SK-N-SH (cell line): ENCODE measurements around the gene MAML3. TPM values are rescaled to one million over a fixed set of nuclear protein-coding genes. Genes with fewer than 3 reads are reported as not detected.

ENCODE experiments used
- CTCF ChIA-PET: fragments of 300-600, 350-600 bp; formaldehyde crosslinking; extraction: SDS; loops from one replicate; lab custom pipeline; 2021; lab: Yijun Ruan, JAX
- POLR2A ChIA-PET: fragments of 350-600 bp; sonication (Branson Sonifier 250); formaldehyde crosslinking; extraction: SDS; loops from one replicate; lab custom pipeline; 2020; ENCODE audit warnings: antibody characterized with exemption, inconsistent platforms; lab: Yijun Ruan, JAX
- DNase-seq: peaks from one replicate; pipeline ENCODE4 v3.0.0; 2012
- H2AFZ ChIP-seq: fragments of 200-600 bp; sonication (generic); 2 replicates; pipeline ENCODE4 v1.8.1; 2016; ENCODE audit warnings: antibody characterized with exemption, mild to moderate bottlenecking, low read depth
- H3F3A ChIP-seq: fragments of 200-600 bp; sonication (generic); replicated peaks from 2 replicates; pipeline ENCODE3; 2016; ENCODE audit warnings: antibody characterized with exemption, mild to moderate bottlenecking; ENCODE audit not compliant: insufficient read depth
- H3K27ac ChIP-seq, 2 experiments: fragments of 200-500 bp in 1 of 2; fragments of 200-600 bp in 1 of 2; sonication (Bioruptor generic) in 1 of 2; sonication (generic), shearing (Covaris generic) in 1 of 2; 2 replicates each; pipeline versions ENCODE4 v1.5.1 to v1.6.1; 2014 to 2016; ENCODE audit warnings: low read depth in 2 of 2, inconsistent platforms in 1 of 2, low read length in 1 of 2, mild to moderate bottlenecking in 1 of 2, mixed read lengths in 1 of 2
- H3K27me3 ChIP-seq: fragments of 200-600 bp; sonication (generic), shearing (Covaris generic); 2 replicates; pipeline ENCODE4 v1.6.1; 2016; ENCODE audit warnings: mixed run types; ENCODE audit not compliant: insufficient read depth
- H3K36me3 ChIP-seq, 2 experiments: fragments of 200-500 bp in 1 of 2; fragments of 200-600 bp in 1 of 2; sonication (Bioruptor generic) in 1 of 2; sonication (generic) in 1 of 2; replicated peaks in 1 of 2; 2 replicates each; pipeline versions ENCODE3 to v1.5.1; 2014 to 2016; ENCODE audit warnings: low read length in 1 of 2, mild to moderate bottlenecking in 1 of 2; ENCODE audit not compliant: insufficient read depth in 2 of 2, control insufficient read depth in 1 of 2
- H3K4me1 ChIP-seq, 2 experiments: fragments of 200-500 bp in 1 of 2; fragments of 200-600 bp in 1 of 2; sonication (Bioruptor generic) in 1 of 2; sonication (generic), shearing (Covaris generic) in 1 of 2; 2 replicates each; pipeline versions ENCODE4 v1.5.1 to v1.6.1; 2014 to 2016; ENCODE audit warnings: low read depth in 1 of 2, low read length in 1 of 2, mixed run types in 1 of 2; ENCODE audit not compliant: insufficient read depth in 2 of 2, control insufficient read depth in 1 of 2
- H3K4me2 ChIP-seq: fragments of 200-600 bp; sonication (generic), shearing (Covaris generic); 2 replicates; pipeline ENCODE4 v1.6.1; 2017; ENCODE audit warnings: mixed run types
- H3K4me3 ChIP-seq, 2 experiments: fragments of 200-500 bp in 1 of 2; fragments of 200-600 bp in 1 of 2; sonication (Bioruptor generic) in 1 of 2; sonication (generic), shearing (Covaris generic) in 1 of 2; 2 replicates each; pipeline versions ENCODE4 v1.5.1 to v1.8.1; 2014 to 2016; ENCODE audit warnings: low read depth in 2 of 2, inconsistent platforms in 1 of 2, low read length in 1 of 2, mild to moderate bottlenecking in 1 of 2, mixed read lengths in 1 of 2, moderate library complexity in 1 of 2
- H3K79me2 ChIP-seq: fragments of 200-600 bp; sonication (generic); 2 replicates; pipeline ENCODE4 v1.8.1; 2017; ENCODE audit warnings: mild to moderate bottlenecking; ENCODE audit not compliant: insufficient read depth
- H3K9ac ChIP-seq: fragments of 200-600 bp; sonication (generic); 2 replicates; pipeline ENCODE4 v1.6.1; 2017; ENCODE audit warnings: mixed run types
- H3K9me2 ChIP-seq: fragments of 200-600 bp; sonication (generic); 2 replicates; pipeline ENCODE4 v1.6.1; 2017; ENCODE audit warnings: mixed run types
- H3K9me3 ChIP-seq: fragments of 200-600 bp; sonication (generic); 2 replicates; pipeline ENCODE4 v1.6.1; 2017; ENCODE audit warnings: mixed run types, mild to moderate bottlenecking, moderate library complexity
- H4K20me1 ChIP-seq: fragments of 200-600 bp; sonication (generic); 2 replicates; pipeline ENCODE4 v1.6.1; 2017; ENCODE audit warnings: mild to moderate bottlenecking, mixed run types; ENCODE audit not compliant: insufficient read depth
- ELF1 ChIP-seq: IDR thresholded peaks from 2 replicates; pipeline ENCODE4 v1.4.0; 2012
- EP300 ChIP-seq, 2 experiments: IDR thresholded peaks; 2 replicates each; pipeline versions ENCODE4 v1.4.0 to v1.6.1; 2012; ENCODE audit warnings: borderline replicate concordance in 1 of 2, low read depth in 1 of 2, low read length in 1 of 2
- EZH2phosphoT487 ChIP-seq: fragments of 200-600 bp; sonication (generic); IDR thresholded peaks from 2 replicates; pipeline ENCODE4 v1.6.1; 2017; ENCODE audit warnings: low read depth, mixed run types, mild to moderate bottlenecking, antibody characterized with exemption, moderate library complexity, borderline replicate concordance
- FOXJ3 ChIP-seq: sonication (generic); formaldehyde crosslinking; IDR thresholded peaks from 2 replicates; pipeline ENCODE4 v1.5.1; 2020; ENCODE audit warnings: mild to moderate bottlenecking, missing genetic modification reagents
- GABPA ChIP-seq: IDR thresholded peaks from 2 replicates; pipeline ENCODE4 v1.4.0; 2012; ENCODE audit warnings: low read depth, mild to moderate bottlenecking
- GATA2 ChIP-seq: sonication (generic); formaldehyde crosslinking; IDR thresholded peaks from 2 replicates; pipeline ENCODE4 v1.5.0; 2020; ENCODE audit warnings: mild to moderate bottlenecking, missing genetic modification reagents
- IRF3 ChIP-seq: fragments of 150-350 bp; IDR thresholded peaks from 2 replicates; pipeline ENCODE4 v1.6.1; 2016; ENCODE audit warnings: mild to moderate bottlenecking, low read depth, low read length
- JUND ChIP-seq: IDR thresholded peaks from 2 replicates; pipeline ENCODE4 v1.4.0; 2012
- MAX ChIP-seq: IDR thresholded peaks from 2 replicates; pipeline ENCODE4 v1.4.0; 2012; ENCODE audit warnings: low read depth
- NFIC ChIP-seq: IDR thresholded peaks from 2 replicates; pipeline ENCODE4 v1.4.0; 2012; ENCODE audit warnings: borderline replicate concordance
- PBX3 ChIP-seq: IDR thresholded peaks from 2 replicates; pipeline ENCODE4; 2012
- POLR2AphosphoS5 ChIP-seq: IDR thresholded peaks from 2 replicates; pipeline ENCODE4 v1.6.1; 2012; ENCODE audit warnings: low read depth, low read length
- RAD21 ChIP-seq: IDR thresholded peaks from 2 replicates; pipeline ENCODE4 v1.6.1; 2012; ENCODE audit warnings: mild to moderate bottlenecking, low read length
- REST ChIP-seq: IDR thresholded peaks from 2 replicates; pipeline ENCODE4 v1.6.1; 2012; ENCODE audit warnings: mild to moderate bottlenecking, low read depth, low read length, moderate library complexity
- RFX5 ChIP-seq: IDR thresholded peaks from 2 replicates; pipeline ENCODE4 v1.6.1; 2012; ENCODE audit warnings: mild to moderate bottlenecking, improper control_type of control experiment, low read length
- SIN3A ChIP-seq: IDR thresholded peaks from 2 replicates; pipeline ENCODE4 v1.6.1; 2012; ENCODE audit warnings: low read depth, mild to moderate bottlenecking, low read length, moderate library complexity, borderline replicate concordance
- SMC3 ChIP-seq: IDR thresholded peaks from 2 replicates; pipeline ENCODE4 v1.6.1; 2012; ENCODE audit warnings: low read depth, low read length, improper control_type of control experiment
- USF1 ChIP-seq: IDR thresholded peaks from 2 replicates; pipeline ENCODE4 v1.4.0; 2012; ENCODE audit warnings: low read depth, borderline replicate concordance
- YY1 ChIP-seq: IDR thresholded peaks from 2 replicates; pipeline ENCODE4 v1.4.0; 2012; ENCODE audit warnings: low read depth, mild to moderate bottlenecking
- WGBS: methylation state at CpG from one replicate; pipeline ENCODE4 v1.1.6; 2017; ENCODE audit warnings: low lambda C conversion rate; 5-methylcytosine and 5-hydroxymethylcytosine counted together
- polyA plus RNA-seq, 3 experiments: library from polyadenylated mRNA; depleted of rRNA; stranded (reverse); fragments of >200 nt; gene quantifications; 2 replicates each; pipeline ENCODE4 v1.2.3, GENCODE V29; 2012

MAML3 gene
- polyA plus RNA-seq, 1 of the 3 experiments (the other 2 are of a cell fraction): 5.3 TPM

- TF ChIP-seq PBX3 (no peak), EP300 (IDR thresholded peaks at IDR 0.05; ENCODE audit: borderline replicate concordance in 1 of 2, low read depth in 1 of 2, low read length in 1 of 2) (no peak), SIN3A (no peak), ELF1 (no peak), GATA2 (CRISPR knock-in tag) (no peak), RFX5 (no peak)
Observed at GRCh38 chr4:139921429-139922184, 232.4 kb downstream of the MAML3 start (continued).

- Histone ChIP-seq H3K4me1 (peaks cover 38 to 56% of the 10 kb centered on the region in 2 experiments), H4K20me1 (no peaks in the 10 kb centered on the region), H3K9me2 (no peaks in the 10 kb centered on the region), H3K36me3 (no peaks in the 10 kb centered on the region), H3K4me3 (no peak overlapping the region), H3K79me2 (no peaks in the 10 kb centered on the region), H3K4me2 (no peak overlapping the region), H3F3A (peaks cover 3% of the 10 kb centered on the region), H3K27me3 (no peaks in the 10 kb centered on the region), H3K9ac (no peak overlapping the region), H2AFZ (no peak overlapping the region), H3K27ac (peak overlapping the region in 1 of 2 experiments; percentile 90; a peak in 2 of 4 replicates), H3K9me3 (no peaks in the 10 kb centered on the region)
- TF ChIP-seq GATA2 (CRISPR knock-in tag) (no peak), GABPA (no peak), RAD21 (no peak), POLR2AphosphoS5 (no peak), YY1 (no peak), RFX5 (no peak), EZH2phosphoT487 (no peak), SMC3 (no peak), FOXJ3 (CRISPR knock-in tag) (no peak), REST (no peak), MAX (no peak), NFIC (no peak), IRF3 (no peak), USF1 (no peak), JUND (no peak)
- WGBS: 86% methylated on average over 1 of the region's 3 CpGs
- DNase-seq: no peak
- ChIA-PET POLR2A (interaction anchor here (0.8 to 1.8 kb wide), 4 partner anchors 18 to 233 kb away, joined by 3 to 10 read pairs (median 5); partner anchors contain the start of gene MAML3), CTCF (interaction anchor here (1.4 to 2.9 kb wide), 4 partner anchors 14 to 264 kb away, joined by 4 to 11 read pairs (median 6); no protein-coding TSS in a partner anchor)
Observed at GRCh38 chr4:139920486-139921002, 233.4 kb downstream of the MAML3 start.
